NCI-H82 (cell line): ENCODE results near the gene MRPL37.
"Not testable (repeated sequence)": the region's sequence is repeated elsewhere in the genome, so short reads cannot be mapped to it uniquely, and the experiment has no call there.

Experiments used
- DNase-seq: peaks from one replicate; lab custom pipeline; 2025; lab: John Stamatoyannopoulos, UW

Gene MRPL37

DNA sequence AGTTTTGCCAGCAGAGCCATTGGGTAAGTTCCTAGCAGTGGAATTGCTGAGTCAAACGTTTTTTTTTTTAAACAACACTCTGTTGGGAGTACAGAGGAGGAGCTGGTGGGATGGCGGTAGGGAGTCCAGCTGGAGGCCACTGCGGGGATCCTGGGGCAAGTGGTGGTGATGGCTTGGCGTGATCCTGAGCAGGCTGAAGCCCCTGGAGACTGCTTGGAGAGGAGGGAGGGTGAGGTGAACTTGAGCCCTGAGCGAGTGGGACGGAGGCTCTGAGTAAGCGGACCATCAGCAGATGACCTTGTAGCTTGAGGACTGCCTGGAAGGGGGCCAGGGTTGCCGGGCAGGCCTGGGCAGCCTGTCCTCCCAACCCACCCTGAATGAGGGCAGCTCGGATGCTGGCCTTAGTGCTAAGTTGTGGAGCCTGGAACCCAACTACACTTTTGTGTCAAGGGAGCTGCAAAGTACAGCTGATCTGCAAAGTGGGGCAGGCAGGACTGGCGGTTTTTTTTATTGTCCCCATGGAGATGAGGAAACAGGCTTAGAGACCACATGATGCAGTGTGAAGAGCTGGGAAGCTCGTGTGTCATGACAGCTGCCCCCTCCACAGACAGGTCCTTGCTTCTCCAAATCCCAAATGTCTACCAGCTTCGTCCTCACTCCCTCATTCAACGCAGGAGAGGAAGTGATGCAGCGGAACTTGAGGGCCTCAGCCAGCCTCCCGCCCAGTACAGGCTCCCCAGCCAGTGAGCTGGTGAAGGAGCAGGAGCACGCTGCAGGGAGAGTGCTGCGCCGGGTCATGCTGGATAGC is 20.2 kb downstream of the MRPL37 start:
- DNase-seq = peak; percentile 83

- no peak for DNase-seq
Measured at GRCh38 chr1:54221113-54221834, 21.3 kb downstream of the MRPL37 start.

GRCh38 chr1:54221867-54222484 is 22.0 kb downstream of the MRPL37 start:
- peak; percentile 51 for DNase-seq

DNA sequence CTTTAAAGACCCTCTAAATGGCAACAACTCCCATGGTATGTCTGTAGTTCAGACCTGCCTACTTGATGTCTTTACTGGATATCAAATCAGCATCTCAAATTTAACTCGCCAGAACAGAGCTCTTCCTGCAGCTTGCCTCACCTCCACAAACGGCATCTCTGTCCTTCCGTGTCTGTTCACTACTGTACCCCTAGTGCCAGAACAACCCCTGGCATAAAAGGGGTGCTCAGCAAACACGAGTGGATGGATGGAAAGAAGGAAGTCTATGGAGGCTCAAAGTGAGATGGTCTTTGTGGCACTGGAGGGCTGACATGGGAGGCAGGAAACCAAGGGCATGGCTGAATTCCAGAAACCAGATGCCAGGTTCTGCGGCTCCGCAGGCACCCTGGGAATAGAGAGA is 22.7 kb downstream of the MRPL37 start:
- DNase-seq = no peak

DNA sequence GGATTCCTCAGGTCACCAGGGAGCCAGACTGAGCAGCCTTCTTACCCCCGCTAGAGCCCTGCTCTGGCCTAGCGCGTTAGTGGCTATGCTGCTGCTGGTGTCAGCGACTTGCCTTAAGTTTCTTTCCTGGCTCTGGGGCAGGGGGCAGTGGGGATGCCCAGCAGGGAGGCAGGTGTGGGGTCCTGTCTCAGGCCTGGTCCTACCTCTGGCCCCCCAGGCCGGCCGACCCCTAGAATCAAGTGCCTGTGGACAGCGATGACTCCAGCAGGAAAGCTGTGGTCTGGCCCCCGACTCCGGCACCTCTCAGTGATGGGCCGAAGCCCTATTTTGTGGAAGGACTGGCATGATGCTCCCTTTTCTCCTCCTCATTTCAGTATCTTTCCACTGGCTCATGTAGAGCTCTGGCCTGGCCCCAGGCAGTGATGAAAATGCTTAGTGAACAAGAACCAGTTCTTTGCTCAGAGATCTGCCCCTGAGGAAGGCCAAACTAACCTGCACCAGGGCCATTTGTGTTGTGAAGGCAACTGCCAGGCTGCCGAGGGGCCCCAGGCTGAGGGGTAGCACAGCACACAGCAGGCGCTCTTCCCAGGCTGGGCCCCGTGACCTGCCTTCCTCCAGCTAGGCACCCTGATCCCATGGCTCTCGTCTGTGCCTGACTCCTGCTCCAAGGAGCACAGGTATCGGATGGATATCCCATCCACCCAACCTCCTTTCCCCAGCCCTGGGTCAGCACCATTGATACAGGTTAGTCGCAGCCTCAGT is 23.7 kb downstream of the MRPL37 start:
- DNase-seq = no peak

DNA sequence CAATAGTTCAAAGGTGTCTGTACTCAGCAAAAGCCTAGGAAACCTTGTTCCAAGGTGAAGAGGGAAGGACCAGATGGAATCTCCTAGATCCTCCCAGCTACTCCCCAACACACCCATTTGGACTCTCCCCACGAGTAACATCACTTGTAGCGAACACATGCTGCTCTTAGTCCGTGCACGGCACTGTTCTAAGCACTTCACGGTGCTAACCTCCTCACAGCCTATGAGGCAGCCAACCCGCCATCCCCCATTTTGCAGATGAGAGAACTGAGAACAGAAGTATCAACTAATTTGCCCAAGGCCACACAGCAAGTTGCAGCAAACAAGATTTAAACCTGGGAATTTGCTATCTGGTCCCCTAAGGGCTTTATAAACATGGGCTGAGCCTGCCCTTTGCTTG is 24.3 kb downstream of the MRPL37 start:
- peak; percentile 51 for DNase-seq

GRCh38 chr1:54225378-54225777 is 25.4 kb downstream of the MRPL37 start:
- no peak for DNase-seq

GRCh38 chr1:54225986-54226559 is 26.1 kb downstream of the MRPL37 start:
- DNase-seq = no peak

- no peak for DNase-seq
Measured at GRCh38 chr1:54227091-54227602, 27.2 kb downstream of the MRPL37 start.

- peak; percentile 37 for DNase-seq
Measured at GRCh38 chr1:54227891-54228310, 27.9 kb downstream of the MRPL37 start.

- no peak for DNase-seq
Measured at GRCh38 chr1:54228638-54229079, 28.7 kb downstream of the MRPL37 start.

DNA sequence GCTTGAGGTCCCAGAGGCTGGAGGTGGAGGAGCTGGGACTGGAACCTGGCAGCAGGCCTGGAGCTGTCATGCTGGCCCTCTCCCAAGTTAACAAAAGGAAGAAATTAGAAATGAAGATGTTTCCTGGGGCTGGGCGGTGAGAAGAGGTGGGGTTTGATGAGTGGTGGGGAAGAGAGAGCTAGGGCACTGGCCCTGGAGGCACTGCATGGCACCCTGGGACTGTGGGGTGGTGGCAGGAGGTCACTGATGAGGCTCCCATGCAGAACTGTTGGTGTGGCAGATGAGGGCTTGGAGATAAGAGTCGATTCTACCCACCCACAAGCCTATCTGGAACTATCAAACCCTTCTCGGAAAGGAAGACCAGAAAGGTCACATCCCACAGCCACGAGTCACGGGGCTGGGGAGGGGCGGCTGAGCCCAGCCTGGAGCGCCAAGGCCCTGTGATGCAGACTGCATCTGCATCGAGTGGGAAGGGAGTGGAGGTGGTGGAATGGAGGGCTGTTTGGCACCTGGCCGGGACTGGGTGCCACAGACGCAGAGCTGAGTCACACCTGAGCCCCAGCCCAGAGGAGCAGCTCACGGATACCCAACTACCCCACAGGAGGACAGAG is 29.4 kb downstream of the MRPL37 start:
- no peak for DNase-seq

- DNase-seq = no peak
Measured at GRCh38 chr1:54230507-54231339, 30.8 kb downstream of the MRPL37 start.

DNA sequence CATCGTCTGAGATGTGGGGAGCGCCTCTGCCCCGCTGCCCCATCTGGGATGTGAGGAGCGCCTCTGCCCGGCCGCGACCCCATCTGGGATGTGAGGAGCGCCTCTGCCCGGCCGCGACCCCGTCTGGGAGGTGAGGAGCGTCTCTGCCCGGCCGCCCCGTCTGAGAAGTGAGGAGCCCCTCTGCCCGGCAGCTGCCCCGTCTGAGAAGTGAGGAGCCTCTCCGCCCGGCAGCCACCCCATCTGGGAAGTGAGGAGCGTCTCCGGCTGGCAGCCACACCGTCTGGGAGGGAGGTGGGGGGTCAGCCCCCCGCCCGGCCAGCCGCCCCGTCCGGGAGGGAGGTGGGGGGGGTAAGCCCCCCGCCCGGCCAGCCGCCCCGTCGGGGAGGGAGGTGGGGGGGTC is 33.2 kb downstream of the MRPL37 start:
- DNase-seq = not testable (repeated sequence)

DNA sequence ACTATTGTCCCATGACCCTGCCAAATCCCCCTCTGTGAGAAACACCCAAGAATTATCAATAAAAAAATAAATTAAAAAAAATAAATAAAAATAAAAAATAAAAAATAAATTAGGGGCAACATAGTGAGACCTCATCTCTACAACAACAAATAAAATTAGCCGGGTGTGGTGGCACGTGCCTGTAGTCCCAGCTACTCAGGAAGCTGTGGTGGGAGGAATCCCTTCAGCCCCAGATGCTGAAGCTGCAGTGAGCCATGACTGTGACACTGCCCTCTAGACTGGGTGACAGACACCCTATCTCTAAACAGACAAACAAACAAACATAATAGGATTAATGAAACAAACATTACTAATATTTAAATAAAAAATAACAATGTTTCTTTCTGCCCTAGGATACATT is 34.3 kb downstream of the MRPL37 start:
- peak; percentile 88 for DNase-seq

- no peak for DNase-seq
Measured at GRCh38 chr1:54237586-54237985, 37.6 kb downstream of the MRPL37 start.

DNA sequence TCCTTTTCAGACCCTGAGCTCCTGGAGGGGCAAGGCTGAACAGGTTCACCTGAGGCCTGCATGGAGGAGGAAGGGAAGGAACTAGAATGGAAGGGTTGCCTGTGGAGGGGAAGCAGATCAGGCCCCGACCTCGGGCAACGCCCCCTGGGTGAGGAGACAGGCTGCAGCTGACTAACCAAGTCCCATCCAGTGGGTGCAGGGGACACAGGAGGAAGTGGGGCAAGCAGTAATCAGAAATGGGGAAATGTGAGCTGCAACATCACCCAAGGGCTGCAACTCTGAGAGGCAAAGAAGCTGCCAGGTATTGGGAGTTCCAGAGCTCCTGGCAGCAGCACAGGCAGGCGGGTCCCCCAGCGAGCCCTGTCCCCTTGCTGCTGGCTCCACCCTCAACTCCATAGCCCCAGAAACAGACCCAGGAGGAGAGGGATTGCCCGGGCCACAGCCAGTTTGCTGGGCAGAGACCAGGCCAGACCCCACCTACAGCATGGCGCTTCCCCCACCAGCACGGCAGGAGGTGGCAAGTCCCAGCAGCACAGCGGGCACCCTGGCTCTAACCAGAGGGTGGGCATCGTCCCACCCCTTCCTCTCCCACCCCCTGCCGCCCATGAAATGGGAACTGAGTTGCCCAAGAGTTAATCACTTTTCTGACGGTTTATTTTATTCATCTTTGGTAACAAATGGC is 38.5 kb downstream of the MRPL37 start:
- DNase-seq = no peak

GRCh38 chr1:54239035-54239383 is 39.0 kb downstream of the MRPL37 start:
- no peak for DNase-seq

DNA sequence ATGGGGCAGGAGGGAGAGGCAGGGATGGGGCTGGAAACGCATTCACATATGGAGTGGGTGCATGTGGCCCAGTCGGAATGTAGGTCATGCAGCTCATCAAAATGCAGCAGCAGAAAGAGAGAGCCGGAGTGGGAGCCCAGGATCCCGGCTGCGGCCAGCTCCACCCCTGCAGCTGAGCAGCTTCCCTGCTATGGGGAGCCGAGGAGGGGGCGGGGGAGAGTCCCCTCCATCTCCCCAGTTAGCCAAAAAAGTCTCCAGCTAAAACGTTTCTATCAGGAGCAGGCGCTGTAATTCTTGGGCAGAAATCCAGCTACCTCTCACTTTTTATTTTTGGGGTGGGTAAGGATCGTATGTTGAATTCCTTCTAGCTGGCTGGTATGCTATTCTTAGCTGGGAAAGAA is 39.7 kb downstream of the MRPL37 start:
- DNase-seq = no peak
